Measurements from ENCODE around the gene DCAF11. TPM values are rescaled to one million over a fixed set of nuclear protein-coding genes. Genes with fewer than 3 reads are reported as not detected.

The DCAF11 gene
- polyA plus RNA-seq, 1 experiment: 29.7 TPM

DNA sequence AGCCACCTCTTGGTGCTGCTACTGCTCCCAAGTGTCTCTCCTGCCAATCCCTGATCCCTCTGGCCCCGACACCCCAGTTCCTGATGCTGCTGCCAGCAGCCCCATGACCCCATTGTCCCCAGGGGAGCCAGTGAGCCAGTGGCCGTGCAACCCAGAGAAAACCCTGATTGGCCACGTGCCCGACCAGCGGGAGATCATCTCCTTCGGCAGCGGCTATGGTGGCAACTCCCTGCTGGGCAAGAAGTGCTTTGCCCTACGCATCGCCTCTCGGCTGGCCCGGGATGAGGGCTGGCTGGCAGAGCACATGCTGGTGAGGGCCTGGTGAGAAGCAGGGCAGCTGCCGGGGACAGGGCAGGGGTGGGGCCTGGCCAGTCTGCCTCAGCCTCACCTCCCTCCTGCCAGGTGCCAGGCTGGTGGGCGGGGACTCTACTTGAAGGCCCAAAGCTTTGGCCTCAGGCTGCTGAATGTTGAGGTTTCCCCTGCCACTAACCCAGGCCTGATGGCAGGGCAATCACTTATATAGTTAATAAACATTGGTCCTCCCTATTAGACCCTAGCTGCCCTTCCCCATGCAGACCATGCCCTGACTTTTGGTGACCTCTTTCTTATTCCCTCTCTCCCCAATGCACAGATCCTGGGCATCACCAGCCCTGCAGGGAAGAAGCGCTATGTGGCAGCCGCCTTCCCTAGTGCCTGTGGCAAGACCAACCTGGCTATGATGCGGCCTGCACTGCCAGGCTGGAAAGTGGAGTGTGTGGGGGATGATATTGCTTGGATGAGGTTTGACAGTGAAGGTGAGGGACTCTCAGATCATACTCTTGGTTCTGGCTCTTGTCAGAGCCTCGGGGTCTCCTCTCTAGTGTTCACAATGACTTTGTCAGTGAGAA lies 15.4 kb upstream of the DCAF11 start:
- ChIA-PET CTCF (interaction anchor here (1.3 to 9.9 kb wide), 2 partner anchors 7 to 10 kb away, joined by 5 to 212 read pairs; no protein-coding TSS in a partner anchor), POLR2A (no interaction called here)
- no peak for DNase-seq (ENCODE audit: low read depth, low spot score)
- no peaks in the 10 kb centered on the region for H3K27me3 ChIP-seq (ENCODE audit: control insufficient read depth, insufficient read depth, low read length)
- no peak overlapping the region for H3K27ac ChIP-seq (ENCODE audit: low read depth, low read length)
- H3K4me3 ChIP-seq (ENCODE audit: low read depth, low read length): no peak overlapping the region
- TF ChIP-seq, protein P1, sequence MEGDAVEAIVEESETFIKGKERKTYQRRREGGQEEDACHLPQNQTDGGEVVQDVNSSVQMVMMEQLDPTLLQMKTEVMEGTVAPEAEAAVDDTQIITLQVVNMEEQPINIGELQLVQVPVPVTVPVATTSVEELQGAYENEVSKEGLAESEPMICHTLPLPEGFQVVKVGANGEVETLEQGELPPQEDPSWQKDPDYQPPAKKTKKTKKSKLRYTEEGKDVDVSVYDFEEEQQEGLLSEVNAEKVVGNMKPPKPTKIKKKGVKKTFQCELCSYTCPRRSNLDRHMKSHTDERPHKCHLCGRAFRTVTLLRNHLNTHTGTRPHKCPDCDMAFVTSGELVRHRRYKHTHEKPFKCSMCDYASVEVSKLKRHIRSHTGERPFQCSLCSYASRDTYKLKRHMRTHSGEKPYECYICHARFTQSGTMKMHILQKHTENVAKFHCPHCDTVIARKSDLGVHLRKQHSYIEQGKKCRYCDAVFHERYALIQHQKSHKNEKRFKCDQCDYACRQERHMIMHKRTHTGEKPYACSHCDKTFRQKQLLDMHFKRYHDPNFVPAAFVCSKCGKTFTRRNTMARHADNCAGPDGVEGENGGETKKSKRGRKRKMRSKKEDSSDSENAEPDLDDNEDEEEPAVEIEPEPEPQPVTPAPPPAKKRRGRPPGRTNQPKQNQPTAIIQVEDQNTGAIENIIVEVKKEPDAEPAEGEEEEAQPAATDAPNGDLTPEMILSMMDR (IDR thresholded peaks at IDR 0.05; ENCODE audit: low read depth, low read length): no peak
- H3K9me3 ChIP-seq (ENCODE audit: control insufficient read depth, insufficient read depth, low read length): peaks cover 4% of the 10 kb centered on the region

DNA sequence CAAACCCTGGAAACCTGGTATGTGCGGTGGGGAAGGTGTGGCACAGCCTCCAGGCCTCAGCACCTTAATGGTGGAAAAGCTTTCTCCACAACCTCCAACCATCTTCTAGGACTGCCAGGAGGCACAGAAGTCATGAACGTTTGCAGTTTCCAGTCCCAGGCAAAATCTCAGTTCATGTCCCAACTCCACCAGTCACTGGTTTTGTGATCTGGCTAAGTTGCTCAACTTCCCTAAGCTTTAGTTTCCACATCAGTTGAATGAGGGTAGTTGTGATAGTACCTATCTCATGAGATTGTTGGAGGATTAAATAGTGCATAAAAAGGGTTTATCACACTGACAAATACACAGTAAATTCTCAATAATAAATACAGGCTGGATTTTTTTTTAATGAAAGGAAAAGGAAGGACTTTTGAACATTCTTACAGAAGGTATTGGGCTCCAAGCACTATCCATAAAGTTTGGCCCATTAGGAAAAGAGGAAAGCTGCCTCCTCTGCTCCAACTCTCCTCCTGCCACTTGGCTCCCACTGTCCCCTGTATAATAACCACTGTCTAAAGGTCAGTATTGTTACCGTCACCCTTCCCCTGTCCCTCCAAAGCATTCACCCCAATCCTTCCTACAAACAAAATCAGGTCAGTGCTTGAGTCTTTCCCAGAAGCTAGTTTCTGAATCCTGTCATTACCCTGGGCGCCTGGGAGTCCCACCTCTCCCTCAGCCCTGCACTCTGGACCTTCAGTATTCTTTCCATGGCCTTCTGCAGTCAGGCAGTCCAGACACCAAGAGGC lies 14.2 kb upstream of the DCAF11 start:
- no peak for DNase-seq (ENCODE audit: low read depth, low spot score)
- POLR2A ChIA-PET: no interaction called here
- Histone ChIP-seq H3K27me3 (ENCODE audit: control insufficient read depth, insufficient read depth, low read length) (no peaks in the 10 kb centered on the region), H3K9me3 (ENCODE audit: control insufficient read depth, insufficient read depth, low read length) (peaks cover 4% of the 10 kb centered on the region), H3K4me3 (ENCODE audit: low read depth, low read length) (no peak overlapping the region), H3K27ac (ENCODE audit: low read depth, low read length) (no peak overlapping the region)
- TF ChIP-seq, protein P1 (IDR thresholded peaks at IDR 0.05; ENCODE audit: low read depth, low read length): no peak
- CTCF ChIA-PET: interaction anchor here (0.7 to 10.7 kb wide), 3 partner anchors 6 to 61 kb away, joined by 3 to 212 read pairs (median 5); partner anchors contain the start of genes IRF9 and PCK2

DNA sequence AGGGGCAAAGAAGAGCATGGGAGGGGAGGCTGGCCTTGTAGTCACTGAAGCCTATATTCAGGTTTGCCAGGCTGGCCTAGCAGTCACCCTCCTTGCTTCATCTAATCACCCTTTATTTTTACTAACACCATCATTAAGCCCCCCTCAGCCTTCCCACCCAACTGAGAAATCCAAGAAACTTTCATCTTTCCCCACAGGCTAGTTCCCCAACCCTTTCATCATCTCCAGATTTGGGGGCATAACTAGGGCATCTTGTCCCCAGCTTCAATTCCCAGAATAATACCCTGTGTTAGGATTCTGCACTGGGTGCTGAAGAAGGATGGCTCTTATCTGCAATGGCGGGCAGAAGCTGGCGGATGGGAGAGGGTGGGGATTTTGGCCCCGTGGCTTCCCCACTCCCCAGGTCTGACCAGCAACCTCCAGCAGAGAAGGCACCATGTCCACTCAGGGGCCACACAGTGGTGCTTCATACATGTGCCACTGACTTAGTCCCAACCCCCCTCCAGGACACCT lies 13.5 kb upstream of the DCAF11 start:
- CTCF ChIA-PET: interaction anchor here (1.3 to 10.7 kb wide), 2 partner anchors 7 to 8 kb away, joined by 5 to 212 read pairs; partner anchors contain the start of gene PCK2
- POLR2A ChIA-PET: no interaction called here

DNA sequence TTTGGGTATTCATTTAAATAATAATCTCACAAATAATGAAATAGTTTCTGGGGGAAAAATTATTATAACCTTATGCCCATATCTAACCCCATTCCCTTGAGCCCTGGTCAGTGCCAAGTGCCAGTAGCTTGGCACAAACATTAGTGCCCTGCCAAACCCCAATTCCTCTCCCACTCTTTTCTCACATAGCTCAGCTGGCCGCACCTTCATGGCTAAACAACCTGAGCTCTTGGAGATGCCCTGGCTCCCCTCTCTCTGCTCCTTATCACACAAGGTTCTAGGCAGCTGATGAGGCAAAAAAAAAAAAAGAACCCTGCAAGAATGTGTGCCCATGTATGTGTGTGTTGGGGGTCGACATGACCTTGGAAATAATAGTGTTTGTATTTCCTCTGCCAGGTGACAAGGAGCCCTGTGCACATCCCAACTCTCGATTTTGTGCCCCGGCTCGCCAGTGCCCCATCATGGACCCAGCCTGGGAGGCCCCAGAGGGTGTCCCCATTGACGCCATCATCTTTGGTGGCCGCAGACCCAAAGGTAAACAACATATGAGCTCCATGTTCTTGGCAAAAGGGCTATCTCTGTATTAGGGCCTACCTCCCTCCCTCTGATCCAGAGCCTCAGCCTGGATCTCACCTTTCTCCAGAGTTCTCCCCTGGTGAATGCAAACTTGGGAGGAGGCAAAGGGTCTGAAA lies 12.1 kb upstream of the DCAF11 start:
- TF ChIP-seq, protein P1 (IDR thresholded peaks at IDR 0.05; ENCODE audit: low read depth, low read length): no peak
- no peak overlapping the region for H3K27ac ChIP-seq (ENCODE audit: low read depth, low read length)
- CTCF ChIA-PET: interaction anchor here (0.6 to 10.7 kb wide), 3 partner anchors 8 to 44 kb away, joined by 3 to 212 read pairs (median 4); partner anchors contain the start of gene PCK2
- no peaks in the 10 kb centered on the region for H3K27me3 ChIP-seq (ENCODE audit: control insufficient read depth, insufficient read depth, low read length)
- POLR2A ChIA-PET: interaction anchor here (0.8 kb wide), 1 partner anchor 9 kb away, joined by 3 read pairs; the partner anchor contains the start of gene PCK2
- peaks cover 4% of the 10 kb centered on the region for H3K9me3 ChIP-seq (ENCODE audit: control insufficient read depth, insufficient read depth, low read length)
- no peak overlapping the region for H3K4me3 ChIP-seq (ENCODE audit: low read depth, low read length)
- no peak for DNase-seq (ENCODE audit: low read depth, low spot score)

More for the DNA sequence above, 13.5 kb upstream of the DCAF11 start:
- Histone ChIP-seq H3K9me3 (ENCODE audit: control insufficient read depth, insufficient read depth, low read length) (peaks cover 4% of the 10 kb centered on the region), H3K27me3 (ENCODE audit: control insufficient read depth, insufficient read depth, low read length) (no peaks in the 10 kb centered on the region), H3K27ac (ENCODE audit: low read depth, low read length) (no peak overlapping the region), H3K4me3 (ENCODE audit: low read depth, low read length) (no peak overlapping the region)
- DNase-seq (ENCODE audit: low read depth, low spot score): no peak
- TF ChIP-seq, protein P1 (IDR thresholded peaks at IDR 0.05; ENCODE audit: low read depth, low read length): no peak
